ENCODE data around the gene ATP9A.

DNA sequence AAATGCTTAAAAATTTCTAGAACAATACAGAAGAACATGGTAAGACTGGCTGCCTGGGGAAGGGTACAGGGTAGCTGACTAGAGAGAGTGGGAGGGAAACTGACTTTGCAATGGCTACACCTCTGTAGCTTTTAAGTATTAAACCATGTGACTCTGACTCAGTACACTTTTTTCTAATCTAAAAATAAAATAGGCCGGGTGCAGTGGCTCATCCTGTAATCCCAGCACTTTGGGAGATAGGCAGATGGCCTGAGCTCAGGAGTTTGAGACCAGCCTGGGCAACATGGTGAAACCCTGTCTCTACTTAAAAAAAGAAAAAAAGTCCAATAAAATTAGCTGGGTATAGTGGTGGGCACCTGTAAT, 18.5 kb downstream of the ATP9A start:
- TF ChIP-seq, protein P1, sequence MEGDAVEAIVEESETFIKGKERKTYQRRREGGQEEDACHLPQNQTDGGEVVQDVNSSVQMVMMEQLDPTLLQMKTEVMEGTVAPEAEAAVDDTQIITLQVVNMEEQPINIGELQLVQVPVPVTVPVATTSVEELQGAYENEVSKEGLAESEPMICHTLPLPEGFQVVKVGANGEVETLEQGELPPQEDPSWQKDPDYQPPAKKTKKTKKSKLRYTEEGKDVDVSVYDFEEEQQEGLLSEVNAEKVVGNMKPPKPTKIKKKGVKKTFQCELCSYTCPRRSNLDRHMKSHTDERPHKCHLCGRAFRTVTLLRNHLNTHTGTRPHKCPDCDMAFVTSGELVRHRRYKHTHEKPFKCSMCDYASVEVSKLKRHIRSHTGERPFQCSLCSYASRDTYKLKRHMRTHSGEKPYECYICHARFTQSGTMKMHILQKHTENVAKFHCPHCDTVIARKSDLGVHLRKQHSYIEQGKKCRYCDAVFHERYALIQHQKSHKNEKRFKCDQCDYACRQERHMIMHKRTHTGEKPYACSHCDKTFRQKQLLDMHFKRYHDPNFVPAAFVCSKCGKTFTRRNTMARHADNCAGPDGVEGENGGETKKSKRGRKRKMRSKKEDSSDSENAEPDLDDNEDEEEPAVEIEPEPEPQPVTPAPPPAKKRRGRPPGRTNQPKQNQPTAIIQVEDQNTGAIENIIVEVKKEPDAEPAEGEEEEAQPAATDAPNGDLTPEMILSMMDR (conservative IDR thresholded peaks at IDR 0.05 in 1 of 2, IDR thresholded peaks at IDR 0.05 in 1 of 2; ENCODE audit: extremely low read depth in 1 of 2, insufficient read depth in 1 of 2, low read depth in 1 of 2, low read length in 2 of 2) = no peak
- TF ChIP-seq EZH2 (IDR thresholded peaks at IDR 0.05; ENCODE audit: borderline replicate concordance, low read length) = no peak

Data from mammary epithelial cell (primary cell).